ENCODE results near the gene MLN.

MLN gene

GRCh38 chr6:33771146-33772081 lies 32.4 kb downstream of the MLN start:
- no peak overlapping the region for H3K4me3 ChIP-seq (ENCODE audit: low read length)
- peak; percentile 78 for TF ChIP-seq CTCF (conservative IDR thresholded peaks at IDR 0.05; ENCODE audit: low read depth, low read length)
- no peak for DNase-seq (ENCODE audit: low read depth)

GRCh38 chr6:33770833-33771145 lies 33.0 kb downstream of the MLN start:
- H3K4me3 ChIP-seq (ENCODE audit: low read length), result no peak overlapping the region
- no peak for TF ChIP-seq CTCF (conservative IDR thresholded peaks at IDR 0.05; ENCODE audit: low read depth, low read length)
- DNase-seq (ENCODE audit: low read depth), result no peak

- TF ChIP-seq CTCF (conservative IDR thresholded peaks at IDR 0.05; ENCODE audit: low read depth, low read length), result no peak
- no peak for DNase-seq (ENCODE audit: low read depth)
- H3K4me3 ChIP-seq (ENCODE audit: low read length), result no peak overlapping the region
Measured at GRCh38 chr6:33770124-33770832, 33.5 kb downstream of the MLN start.

GRCh38 chr6:33769248-33769821 lies 34.5 kb downstream of the MLN start:
- H3K4me3 ChIP-seq (ENCODE audit: low read length), result no peak overlapping the region
- DNase-seq (ENCODE audit: low read depth), result no peak
- no peak for TF ChIP-seq CTCF (conservative IDR thresholded peaks at IDR 0.05; ENCODE audit: low read depth, low read length)

GRCh38 chr6:33768644-33769120 lies 35.1 kb downstream of the MLN start:
- peak; percentile 92 for TF ChIP-seq CTCF (conservative IDR thresholded peaks at IDR 0.05; ENCODE audit: low read depth, low read length)
- no peak overlapping the region for H3K4me3 ChIP-seq (ENCODE audit: low read length)
- no peak for DNase-seq (ENCODE audit: low read depth)

- DNase-seq (ENCODE audit: low read depth), result no peak
- H3K4me3 ChIP-seq (ENCODE audit: low read length), result no peak overlapping the region
- TF ChIP-seq CTCF (conservative IDR thresholded peaks at IDR 0.05; ENCODE audit: low read depth, low read length), result no peak
Measured at GRCh38 chr6:33766921-33767907, 36.6 kb downstream of the MLN start.

Data from retinal pigment epithelial cell (primary cell).